K562 (cell line): ENCODE data around the gene TANC1. TPM values are rescaled to one million over a fixed set of nuclear protein-coding genes. Genes with fewer than 3 reads are reported as not detected.

Experiments used
- ARNT ChIP-seq, 2 experiments: fragments of 450-650 bp; IDR thresholded peaks; 2 replicates each; pipeline ENCODE4 v1.6.1; 2016; ENCODE audit warnings: mild to moderate bottlenecking in 1 of 2
- CC2D1A ChIP-seq: fragments of 450-650 bp; IDR thresholded peaks from 2 replicates; pipeline ENCODE4 v1.6.1; 2017; ENCODE audit warnings: mild to moderate bottlenecking
- EP300 ChIP-seq: IDR thresholded peaks from 2 replicates; pipeline ENCODE4 v1.6.1; 2012; ENCODE audit warnings: low read length, improper control_type of control experiment
- FOXP1 ChIP-seq: sonication (generic); formaldehyde crosslinking; IDR thresholded peaks from 2 replicates; pipeline ENCODE4 v1.8.0; 2022; ENCODE audit warnings: mild to moderate bottlenecking, missing genetic modification reagents
- HDAC1 ChIP-seq, 2 experiments: fragments of 450-650 bp; IDR thresholded peaks; 2 replicates each; pipeline ENCODE4 v1.6.1; 2016 to 2017; ENCODE audit warnings: inconsistent platforms in 1 of 2, mild to moderate bottlenecking in 1 of 2, moderate library complexity in 1 of 2
- MYC ChIP-seq, 2 experiments: fragments of 250-450 bp in 1 of 2; sonication (Bioruptor Pico) in 1 of 2; IDR thresholded peaks; 2 replicates each; pipeline versions ENCODE4 v1.5.1 to v1.6.1; 2012 to 2021; ENCODE audit warnings: low read depth in 2 of 2, borderline replicate concordance in 1 of 2, improper control_type of control experiment in 1 of 2, low read length in 1 of 2, mild to moderate bottlenecking in 1 of 2, moderate library complexity in 1 of 2
- NCOA1 ChIP-seq: fragments of 450-650 bp; IDR thresholded peaks from 2 replicates; pipeline ENCODE4 v1.6.1; 2016; ENCODE audit warnings: low read depth
- OTX1 ChIP-seq: fragments of 450-650 bp; formaldehyde crosslinking; IDR thresholded peaks from 2 replicates; pipeline ENCODE4 v1.4.0; 2022; ENCODE audit warnings: mild to moderate bottlenecking
- STAT5A ChIP-seq: IDR thresholded peaks from 2 replicates; pipeline ENCODE4 v1.6.1; 2012; ENCODE audit warnings: low read length, inconsistent platforms, borderline replicate concordance
- ZBTB17 ChIP-seq: fragments of 450-650 bp; formaldehyde crosslinking; IDR thresholded peaks from 2 replicates; pipeline ENCODE4 v1.4.0; 2020; ENCODE audit warnings: mild to moderate bottlenecking
- ZNF217 ChIP-seq: sonication (generic); formaldehyde crosslinking; IDR thresholded peaks from 2 replicates; pipeline ENCODE4 v1.8.0; 2022; ENCODE audit warnings: mild to moderate bottlenecking, missing genetic modification reagents
- ZNF445 ChIP-seq: fragments of 250-450 bp; sonication (Bioruptor Pico); IDR thresholded peaks from 2 replicates; pipeline ENCODE4 v1.4.0; 2020; ENCODE audit warnings: low read depth, mild to moderate bottlenecking, moderate library complexity
- ZNF561 ChIP-seq: fragments of 450-650 bp; formaldehyde crosslinking; conservative IDR thresholded peaks from 2 replicates; pipeline ENCODE4 v1.4.0; 2020; ENCODE audit warnings: mild to moderate bottlenecking, moderate library complexity
- ZNF583 ChIP-seq: fragments of 250-450 bp; sonication (Bioruptor Pico); IDR thresholded peaks from 2 replicates; pipeline ENCODE4 v1.4.0; 2020
- polyA plus RNA-seq, 8 experiments: library from polyadenylated mRNA; depleted of rRNA in 4 of 8; stranded (reverse) in 5 of 8; unstranded in 3 of 8; fragments of >200 nt; fragmentation: Nextera tagmentation in 2 of 8; fragmentation: Illumina TruSeq in 1 of 8; extraction: Ambion mirVana in 2 of 8; extraction: Trizol in 1 of 8; gene quantifications; 2 replicates each; pipeline versions ENCODE4 v1.2.1 to v1.2.3, GENCODE V29; 2011 to 2014; ENCODE audit warnings: inconsistent platforms in 1 of 8, missing spikeins in 1 of 8
- total RNA-seq, 7 experiments: library from RNA; depleted of rRNA in 6 of 7; stranded (reverse); fragments of >200 nt in 6 of 7; fragmentation: Illumina TruSeq in 2 of 7; extraction: Trizol in 2 of 7; gene quantifications; 2 replicates each; pipeline versions ENCODE4 v1.2.1 to v1.2.3, GENCODE V29; 2011 to 2021; ENCODE audit warnings: low replicate concordance in 1 of 7
- TF ChIP-seq, protein P1 (sequence below): fragments of 450-650 bp; formaldehyde crosslinking; IDR thresholded peaks from 2 replicates; pipeline ENCODE4 v1.4.0; 2020; ENCODE audit warnings: mild to moderate bottlenecking, moderate library complexity
- TF ChIP-seq, protein P2 (sequence below): fragments of 450-650 bp; formaldehyde crosslinking; IDR thresholded peaks from 2 replicates; pipeline ENCODE4 v1.4.0; 2022; ENCODE audit warnings: missing genetic modification characterization
- TF ChIP-seq, protein P3 (sequence below): fragments of 450-650 bp; IDR thresholded peaks from 2 replicates; pipeline ENCODE4 v1.6.1; 2017; ENCODE audit warnings: antibody characterized with exemption
- TF ChIP-seq, protein P4 (sequence below): fragments of 250-450 bp; sonication (Bioruptor Pico); IDR thresholded peaks from 2 replicates; pipeline ENCODE4 v1.5.0; 2020; ENCODE audit warnings: mild to moderate bottlenecking
- TF ChIP-seq, protein P5 (sequence below): fragments of 450-650 bp; IDR thresholded peaks from 2 replicates; pipeline ENCODE4 v1.6.1; 2016; ENCODE audit warnings: antibody characterized with exemption
- TF ChIP-seq, protein P6 (sequence below): fragments of 450-650 bp; formaldehyde crosslinking; conservative IDR thresholded peaks from 2 replicates; pipeline ENCODE4 v1.4.0; 2022; ENCODE audit warnings: mild to moderate bottlenecking, missing genetic modification characterization

The TANC1 gene
- total and polyA plus RNA-seq, 9 of the 15 experiments (the other 6 are each of a cell fraction or from before 2014, with no cell fraction given), result under 0.01 to 0.20 (median 0.07) TPM; not detected in 1

DNA sequence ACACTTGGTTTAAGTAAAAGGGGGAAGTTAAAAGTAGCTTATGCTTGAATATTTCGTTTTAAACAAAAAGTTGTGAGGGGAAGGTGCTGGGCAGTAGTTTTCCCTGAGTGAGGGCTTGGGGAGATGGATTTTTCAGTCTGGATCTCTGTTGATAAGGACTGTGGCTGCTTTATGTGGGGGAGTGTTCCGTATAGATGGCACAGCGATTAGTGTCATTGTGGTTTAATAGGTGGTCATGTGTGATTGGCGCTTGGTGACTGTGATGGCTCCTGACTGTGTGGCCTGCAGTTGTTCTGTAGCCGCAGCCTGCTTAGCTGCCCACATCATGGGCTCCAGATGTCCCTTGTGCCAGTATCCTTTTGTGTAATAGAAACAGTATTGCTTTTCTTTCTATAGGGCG is 161.9 kb downstream of the TANC1 start (continued):
- peak; percentile 43; the same call in 1 of the 2 replicates for TF ChIP-seq ZNF445 (CRISPR knock-in tag)
- TF ChIP-seq, protein P1, sequence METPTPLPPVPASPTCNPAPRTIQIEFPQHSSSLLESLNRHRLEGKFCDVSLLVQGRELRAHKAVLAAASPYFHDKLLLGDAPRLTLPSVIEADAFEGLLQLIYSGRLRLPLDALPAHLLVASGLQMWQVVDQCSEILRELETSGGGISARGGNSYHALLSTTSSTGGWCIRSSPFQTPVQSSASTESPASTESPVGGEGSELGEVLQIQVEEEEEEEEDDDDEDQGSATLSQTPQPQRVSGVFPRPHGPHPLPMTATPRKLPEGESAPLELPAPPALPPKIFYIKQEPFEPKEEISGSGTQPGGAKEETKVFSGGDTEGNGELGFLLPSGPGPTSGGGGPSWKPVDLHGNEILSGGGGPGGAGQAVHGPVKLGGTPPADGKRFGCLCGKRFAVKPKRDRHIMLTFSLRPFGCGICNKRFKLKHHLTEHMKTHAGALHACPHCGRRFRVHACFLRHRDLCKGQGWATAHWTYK (CRISPR knock-in tag), result peak; percentile 80
- TF ChIP-seq MYC (IDR thresholded peaks at IDR 0.05; ENCODE audit: low read depth, low read length), result 0 out of 2 replicates have a peak, but pooled peaks have one; percentile 16
- no peak for TF ChIP-seq MYC (CRISPR knock-in tag; IDR thresholded peaks at IDR 0.05; ENCODE audit: borderline replicate concordance, low read depth)
- 0 out of 2 replicates have a peak, but pooled peaks have one; percentile 21 for TF ChIP-seq FOXP1 (CRISPR knock-in tag)
- TF ChIP-seq ZNF217 (CRISPR knock-in tag), result no peak
- peak; percentile 92 for TF ChIP-seq OTX1
- TF ChIP-seq, protein P2, sequence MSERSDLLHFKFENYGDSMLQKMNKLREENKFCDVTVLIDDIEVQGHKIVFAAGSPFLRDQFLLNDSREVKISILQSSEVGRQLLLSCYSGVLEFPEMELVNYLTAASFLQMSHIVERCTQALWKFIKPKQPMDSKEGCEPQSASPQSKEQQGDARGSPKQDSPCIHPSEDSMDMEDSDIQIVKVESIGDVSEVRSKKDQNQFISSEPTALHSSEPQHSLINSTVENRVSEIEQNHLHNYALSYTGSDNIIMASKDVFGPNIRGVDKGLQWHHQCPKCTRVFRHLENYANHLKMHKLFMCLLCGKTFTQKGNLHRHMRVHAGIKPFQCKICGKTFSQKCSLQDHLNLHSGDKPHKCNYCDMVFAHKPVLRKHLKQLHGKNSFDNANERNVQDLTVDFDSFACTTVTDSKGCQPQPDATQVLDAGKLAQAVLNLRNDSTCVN, result peak; percentile 88; the same call in 1 of the 2 replicates
- peak; percentile 56; the same call in 1 of the 2 replicates for TF ChIP-seq STAT5A
- TF ChIP-seq ARNT (IDR thresholded peaks at IDR 0.05), result no peak
- peak; percentile 44; the same call in 1 of the 2 replicates for TF ChIP-seq CC2D1A
- TF ChIP-seq, protein P3, sequence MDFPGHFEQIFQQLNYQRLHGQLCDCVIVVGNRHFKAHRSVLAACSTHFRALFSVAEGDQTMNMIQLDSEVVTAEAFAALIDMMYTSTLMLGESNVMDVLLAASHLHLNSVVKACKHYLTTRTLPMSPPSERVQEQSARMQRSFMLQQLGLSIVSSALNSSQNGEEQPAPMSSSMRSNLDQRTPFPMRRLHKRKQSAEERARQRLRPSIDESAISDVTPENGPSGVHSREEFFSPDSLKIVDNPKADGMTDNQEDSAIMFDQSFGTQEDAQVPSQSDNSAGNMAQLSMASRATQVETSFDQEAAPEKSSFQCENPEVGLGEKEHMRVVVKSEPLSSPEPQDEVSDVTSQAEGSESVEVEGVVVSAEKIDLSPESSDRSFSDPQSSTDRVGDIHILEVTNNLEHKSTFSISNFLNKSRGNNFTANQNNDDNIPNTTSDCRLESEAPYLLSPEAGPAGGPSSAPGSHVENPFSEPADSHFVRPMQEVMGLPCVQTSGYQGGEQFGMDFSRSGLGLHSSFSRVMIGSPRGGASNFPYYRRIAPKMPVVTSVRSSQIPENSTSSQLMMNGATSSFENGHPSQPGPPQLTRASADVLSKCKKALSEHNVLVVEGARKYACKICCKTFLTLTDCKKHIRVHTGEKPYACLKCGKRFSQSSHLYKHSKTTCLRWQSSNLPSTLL, result no peak
- peak; percentile 71 for TF ChIP-seq NCOA1
- TF ChIP-seq, protein P4, sequence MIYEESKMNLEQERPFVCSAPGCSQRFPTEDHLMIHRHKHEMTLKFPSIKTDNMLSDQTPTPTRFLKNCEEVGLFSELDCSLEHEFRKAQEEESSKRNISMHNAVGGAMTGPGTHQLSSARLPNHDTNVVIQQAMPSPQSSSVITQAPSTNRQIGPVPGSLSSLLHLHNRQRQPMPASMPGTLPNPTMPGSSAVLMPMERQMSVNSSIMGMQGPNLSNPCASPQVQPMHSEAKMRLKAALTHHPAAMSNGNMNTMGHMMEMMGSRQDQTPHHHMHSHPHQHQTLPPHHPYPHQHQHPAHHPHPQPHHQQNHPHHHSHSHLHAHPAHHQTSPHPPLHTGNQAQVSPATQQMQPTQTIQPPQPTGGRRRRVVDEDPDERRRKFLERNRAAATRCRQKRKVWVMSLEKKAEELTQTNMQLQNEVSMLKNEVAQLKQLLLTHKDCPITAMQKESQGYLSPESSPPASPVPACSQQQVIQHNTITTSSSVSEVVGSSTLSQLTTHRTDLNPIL (CRISPR knock-in tag), result no peak
- no peak for TF ChIP-seq ZNF561 (CRISPR knock-in tag)
- peak; percentile 85 for TF ChIP-seq EP300
- TF ChIP-seq ZBTB17, result 0 out of 2 replicates have a peak, but pooled peaks have one; percentile 38
- TF ChIP-seq ZNF583 (CRISPR knock-in tag), result 0 out of 2 replicates have a peak, but pooled peaks have one; percentile 32
- TF ChIP-seq, protein P5, sequence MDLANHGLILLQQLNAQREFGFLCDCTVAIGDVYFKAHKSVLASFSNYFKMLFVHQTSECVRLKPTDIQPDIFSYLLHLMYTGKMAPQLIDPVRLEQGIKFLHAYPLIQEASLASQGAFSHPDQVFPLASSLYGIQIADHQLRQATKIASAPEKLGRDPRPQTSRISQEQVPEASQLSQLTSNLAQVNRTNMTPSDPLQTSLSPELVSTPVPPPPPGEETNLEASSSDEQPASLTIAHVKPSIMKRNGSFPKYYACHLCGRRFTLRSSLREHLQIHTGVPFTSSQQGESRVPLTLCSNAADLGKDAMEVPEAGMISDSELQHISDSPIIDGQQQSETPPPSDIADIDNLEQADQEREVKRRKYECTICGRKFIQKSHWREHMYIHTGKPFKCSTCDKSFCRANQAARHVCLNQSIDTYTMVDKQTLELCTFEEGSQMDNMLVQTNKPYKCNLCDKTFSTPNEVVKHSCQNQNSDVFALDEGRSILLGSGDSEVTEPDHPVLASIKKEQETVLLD, result peak; percentile 51; the same call in 1 of the 2 replicates
- TF ChIP-seq HDAC1 (IDR thresholded peaks at IDR 0.05), result peak in 1 of 2 experiments; percentile 83; a peak in 2 of 4 replicates
- TF ChIP-seq, protein P6, sequence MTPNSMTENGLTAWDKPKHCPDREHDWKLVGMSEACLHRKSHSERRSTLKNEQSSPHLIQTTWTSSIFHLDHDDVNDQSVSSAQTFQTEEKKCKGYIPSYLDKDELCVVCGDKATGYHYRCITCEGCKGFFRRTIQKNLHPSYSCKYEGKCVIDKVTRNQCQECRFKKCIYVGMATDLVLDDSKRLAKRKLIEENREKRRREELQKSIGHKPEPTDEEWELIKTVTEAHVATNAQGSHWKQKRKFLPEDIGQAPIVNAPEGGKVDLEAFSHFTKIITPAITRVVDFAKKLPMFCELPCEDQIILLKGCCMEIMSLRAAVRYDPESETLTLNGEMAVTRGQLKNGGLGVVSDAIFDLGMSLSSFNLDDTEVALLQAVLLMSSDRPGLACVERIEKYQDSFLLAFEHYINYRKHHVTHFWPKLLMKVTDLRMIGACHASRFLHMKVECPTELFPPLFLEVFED (CRISPR knock-in tag), result 0 out of 2 replicates have a peak, but pooled peaks have one; percentile 41
